HG03432 (cell line): ENCODE results near the gene GATAD2A.
"Not testable (repeated sequence)": the region's sequence is repeated elsewhere in the genome, so short reads cannot be mapped to it uniquely, and the experiment has no call there.

Experiments used
- ATAC-seq: cut with Tn5 transposase; IDR thresholded peaks from one replicate; pipeline ENCODE4 v1.9.1; 2021; ENCODE audit warnings: mild to moderate bottlenecking, moderate library complexity; ENCODE audit not compliant: unreplicated experiment

Gene GATAD2A

GRCh38 chr19:19385896-19386869 lies 19.3 kb upstream of the GATAD2A start:
- no peak for ATAC-seq

- no peak for ATAC-seq
Measured at GRCh38 chr19:19387108-19387507, 18.4 kb upstream of the GATAD2A start.

GRCh38 chr19:19388568-19389555 lies 16.6 kb upstream of the GATAD2A start:
- ATAC-seq: no peak

- not testable (repeated sequence) for ATAC-seq
Measured at GRCh38 chr19:19389683-19390082, 15.8 kb upstream of the GATAD2A start.

- ATAC-seq: not testable (repeated sequence)
Measured at GRCh38 chr19:19394333-19394732, 11.1 kb upstream of the GATAD2A start.

- no peak for ATAC-seq
Measured at GRCh38 chr19:19399733-19400433, 5.6 kb upstream of the GATAD2A start.

- ATAC-seq: no peak
Measured at GRCh38 chr19:19402656-19403372, 2.7 kb upstream of the GATAD2A start.

GRCh38 chr19:19403373-19403901 lies 2.0 kb upstream of the GATAD2A start:
- ATAC-seq: no peak

GRCh38 chr19:19405971-19406877 lies 749 bp downstream of the GATAD2A start:
- peak; percentile 29 for ATAC-seq

GRCh38 chr19:19406878-19407632 lies 1.6 kb downstream of the GATAD2A start:
- peak; percentile 26 for ATAC-seq

- no peak for ATAC-seq
Measured at GRCh38 chr19:19407633-19407930, 2.1 kb downstream of the GATAD2A start.

- no peak for ATAC-seq
Measured at GRCh38 chr19:19409205-19409604, 3.7 kb downstream of the GATAD2A start.

- ATAC-seq: no peak
Measured at GRCh38 chr19:19409631-19410030, 4.2 kb downstream of the GATAD2A start.

GRCh38 chr19:19410553-19411550 lies 5.4 kb downstream of the GATAD2A start:
- peak; percentile 34 for ATAC-seq

GRCh38 chr19:19416280-19416679 lies 10.8 kb downstream of the GATAD2A start:
- ATAC-seq: no peak

GRCh38 chr19:19417046-19417445 lies 11.6 kb downstream of the GATAD2A start:
- ATAC-seq: no peak

GRCh38 chr19:19417628-19418245 lies 12.3 kb downstream of the GATAD2A start:
- ATAC-seq: no peak
